HEK293 (cell line): ENCODE results near the gene SPEM2.

Experiments used
- SETDB1 ChIP-seq: IDR thresholded peaks from one replicate; pipeline ENCODE4 v1.6.1; 2017; ENCODE audit warnings: mild to moderate bottlenecking, low read length, moderate library complexity, mixed read lengths; ENCODE audit not compliant: insufficient read length
- TCF7L2 ChIP-seq: IDR thresholded peaks from 2 replicates; pipeline ENCODE4 v1.6.1; 2011; ENCODE audit warnings: low read depth, mild to moderate bottlenecking, inconsistent platforms, low read length, moderate library complexity, borderline replicate concordance
- TRIM28 ChIP-seq: IDR thresholded peaks from 2 replicates; pipeline ENCODE4 v1.6.1; 2011; ENCODE audit warnings: low read length, control low read depth, borderline replicate concordance
- ZNF174 ChIP-seq: fragments of 450-650 bp; formaldehyde crosslinking; IDR thresholded peaks from 2 replicates; pipeline ENCODE4 v1.5.0; 2017; ENCODE audit warnings: missing biosample characterization, mild to moderate bottlenecking, missing genetic modification characterization
- ZNF202 ChIP-seq: fragments of 450-650 bp; formaldehyde crosslinking; IDR thresholded peaks from 2 replicates; pipeline ENCODE4 v1.5.1; 2016; ENCODE audit warnings: missing biosample characterization, missing genetic modification characterization, borderline replicate concordance
- ZNF341 ChIP-seq: fragments of 450-650 bp; formaldehyde crosslinking; IDR thresholded peaks from 2 replicates; pipeline ENCODE4; 2016; ENCODE audit warnings: low read depth, missing biosample characterization, missing genetic modification characterization
- ZNF785 ChIP-seq: fragments of 450-650 bp; formaldehyde crosslinking; IDR thresholded peaks from 2 replicates; pipeline ENCODE4 v1.5.1; 2016; ENCODE audit warnings: missing biosample characterization, missing genetic modification characterization
- TF ChIP-seq, protein P1 (sequence below): fragments of 450-650 bp; formaldehyde crosslinking; optimal IDR thresholded peaks from 2 replicates; pipeline ENCODE3; 2016; ENCODE audit warnings: missing biosample characterization, mild to moderate bottlenecking, missing genetic modification characterization
- TF ChIP-seq, protein P2 (sequence below): fragments of 450-650 bp; formaldehyde crosslinking; IDR thresholded peaks from 2 replicates; pipeline ENCODE4 v1.5.1; 2016; ENCODE audit warnings: missing biosample characterization, missing genetic modification characterization
- TF ChIP-seq, protein P3 (sequence below): fragments of 450-650 bp; formaldehyde crosslinking; IDR thresholded peaks from 2 replicates; pipeline ENCODE4 v1.5.1; 2016; ENCODE audit warnings: missing biosample characterization, missing genetic modification characterization
- TF ChIP-seq, protein P4 (sequence below): fragments of 450-650 bp; IDR thresholded peaks from 2 replicates; pipeline ENCODE4 v1.5.1; 2018; ENCODE audit warnings: missing biosample characterization, mild to moderate bottlenecking, missing genetic modification characterization
- TF ChIP-seq, protein P5 (sequence below): fragments of 450-650 bp; formaldehyde crosslinking; IDR thresholded peaks from 2 replicates; pipeline ENCODE4 v1.5.1; 2016; ENCODE audit warnings: missing biosample characterization, missing genetic modification characterization

DNA sequence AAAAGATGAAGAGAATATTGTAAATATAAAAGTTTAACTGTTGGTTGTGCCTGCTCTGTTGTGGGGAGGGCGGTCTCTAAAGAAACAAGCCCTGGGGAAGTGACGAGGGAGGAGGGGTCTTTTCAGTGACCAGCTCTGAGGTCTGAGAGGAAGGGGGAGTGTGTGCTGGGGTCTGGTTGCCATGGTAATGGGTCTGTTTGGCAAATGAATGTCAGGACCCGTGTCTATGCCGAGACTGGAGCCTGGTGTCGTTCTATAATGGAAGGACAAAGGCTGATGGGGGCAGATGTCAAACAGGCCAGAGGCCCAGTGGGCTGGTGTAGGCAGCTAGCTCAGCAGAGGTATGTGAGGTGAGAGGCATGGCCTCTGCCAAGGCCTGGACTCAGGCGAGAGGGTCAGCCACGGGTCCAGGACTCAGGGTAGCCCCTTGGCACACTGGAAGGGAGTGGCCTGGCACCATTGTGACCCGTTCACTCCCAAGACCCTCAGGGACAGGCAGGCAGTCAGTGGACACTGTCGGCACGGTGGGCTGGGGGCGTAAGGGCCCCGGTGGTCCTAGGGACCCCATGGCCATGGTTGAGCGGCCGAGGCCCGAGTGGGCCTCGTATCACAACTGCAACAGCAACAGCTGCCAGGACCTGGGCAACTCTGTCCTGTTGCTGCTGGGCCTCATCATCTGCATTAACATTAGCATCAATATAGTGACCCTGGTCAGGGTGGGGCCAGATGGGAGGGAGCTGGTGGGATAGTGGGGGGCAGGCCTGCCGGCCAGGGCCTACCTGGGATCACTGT, 5.4 kb upstream of the SPEM2 start, which contains the start of gene SPEM1:
- TF ChIP-seq, protein P1, sequence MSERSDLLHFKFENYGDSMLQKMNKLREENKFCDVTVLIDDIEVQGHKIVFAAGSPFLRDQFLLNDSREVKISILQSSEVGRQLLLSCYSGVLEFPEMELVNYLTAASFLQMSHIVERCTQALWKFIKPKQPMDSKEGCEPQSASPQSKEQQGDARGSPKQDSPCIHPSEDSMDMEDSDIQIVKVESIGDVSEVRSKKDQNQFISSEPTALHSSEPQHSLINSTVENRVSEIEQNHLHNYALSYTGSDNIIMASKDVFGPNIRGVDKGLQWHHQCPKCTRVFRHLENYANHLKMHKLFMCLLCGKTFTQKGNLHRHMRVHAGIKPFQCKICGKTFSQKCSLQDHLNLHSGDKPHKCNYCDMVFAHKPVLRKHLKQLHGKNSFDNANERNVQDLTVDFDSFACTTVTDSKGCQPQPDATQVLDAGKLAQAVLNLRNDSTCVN: no peak
- TF ChIP-seq ZNF341 (tag by site-specific recombination): no peak
- TF ChIP-seq ZNF202 (tag by site-specific recombination): no peak
- TF ChIP-seq, protein P2, sequence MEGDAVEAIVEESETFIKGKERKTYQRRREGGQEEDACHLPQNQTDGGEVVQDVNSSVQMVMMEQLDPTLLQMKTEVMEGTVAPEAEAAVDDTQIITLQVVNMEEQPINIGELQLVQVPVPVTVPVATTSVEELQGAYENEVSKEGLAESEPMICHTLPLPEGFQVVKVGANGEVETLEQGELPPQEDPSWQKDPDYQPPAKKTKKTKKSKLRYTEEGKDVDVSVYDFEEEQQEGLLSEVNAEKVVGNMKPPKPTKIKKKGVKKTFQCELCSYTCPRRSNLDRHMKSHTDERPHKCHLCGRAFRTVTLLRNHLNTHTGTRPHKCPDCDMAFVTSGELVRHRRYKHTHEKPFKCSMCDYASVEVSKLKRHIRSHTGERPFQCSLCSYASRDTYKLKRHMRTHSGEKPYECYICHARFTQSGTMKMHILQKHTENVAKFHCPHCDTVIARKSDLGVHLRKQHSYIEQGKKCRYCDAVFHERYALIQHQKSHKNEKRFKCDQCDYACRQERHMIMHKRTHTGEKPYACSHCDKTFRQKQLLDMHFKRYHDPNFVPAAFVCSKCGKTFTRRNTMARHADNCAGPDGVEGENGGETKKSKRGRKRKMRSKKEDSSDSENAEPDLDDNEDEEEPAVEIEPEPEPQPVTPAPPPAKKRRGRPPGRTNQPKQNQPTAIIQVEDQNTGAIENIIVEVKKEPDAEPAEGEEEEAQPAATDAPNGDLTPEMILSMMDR (tag by site-specific recombination): no peak
- TF ChIP-seq TCF7L2: no peak
- no peak for TF ChIP-seq ZNF785 (tag by site-specific recombination)
- TF ChIP-seq ZNF174 (tag by site-specific recombination): no peak
- TF ChIP-seq, protein P3, sequence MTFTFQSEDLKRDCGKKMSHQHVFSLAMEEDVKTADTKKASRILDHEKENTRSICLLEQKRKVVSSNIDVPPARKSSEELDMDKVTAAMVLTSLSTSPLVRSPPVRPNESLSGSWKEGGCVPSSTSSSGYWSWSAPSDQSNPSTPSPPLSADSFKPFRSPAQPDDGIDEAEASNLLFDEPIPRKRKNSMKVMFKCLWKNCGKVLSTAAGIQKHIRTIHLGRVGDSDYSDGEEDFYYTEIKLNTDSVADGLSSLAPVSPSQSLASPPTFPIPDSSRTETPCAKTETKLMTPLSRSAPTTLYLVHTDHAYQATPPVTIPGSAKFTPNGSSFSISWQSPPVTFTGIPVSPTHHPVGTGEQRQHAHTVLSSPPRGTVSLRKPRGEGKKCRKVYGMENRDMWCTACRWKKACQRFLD: no peak
- TF ChIP-seq, protein P4, sequence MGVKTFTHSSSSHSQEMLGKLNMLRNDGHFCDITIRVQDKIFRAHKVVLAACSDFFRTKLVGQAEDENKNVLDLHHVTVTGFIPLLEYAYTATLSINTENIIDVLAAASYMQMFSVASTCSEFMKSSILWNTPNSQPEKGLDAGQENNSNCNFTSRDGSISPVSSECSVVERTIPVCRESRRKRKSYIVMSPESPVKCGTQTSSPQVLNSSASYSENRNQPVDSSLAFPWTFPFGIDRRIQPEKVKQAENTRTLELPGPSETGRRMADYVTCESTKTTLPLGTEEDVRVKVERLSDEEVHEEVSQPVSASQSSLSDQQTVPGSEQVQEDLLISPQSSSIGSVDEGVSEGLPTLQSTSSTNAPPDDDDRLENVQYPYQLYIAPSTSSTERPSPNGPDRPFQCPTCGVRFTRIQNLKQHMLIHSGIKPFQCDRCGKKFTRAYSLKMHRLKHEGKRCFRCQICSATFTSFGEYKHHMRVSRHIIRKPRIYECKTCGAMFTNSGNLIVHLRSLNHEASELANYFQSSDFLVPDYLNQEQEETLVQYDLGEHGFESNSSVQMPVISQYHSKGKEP (tag by site-specific recombination): no peak
- TF ChIP-seq, protein P5, sequence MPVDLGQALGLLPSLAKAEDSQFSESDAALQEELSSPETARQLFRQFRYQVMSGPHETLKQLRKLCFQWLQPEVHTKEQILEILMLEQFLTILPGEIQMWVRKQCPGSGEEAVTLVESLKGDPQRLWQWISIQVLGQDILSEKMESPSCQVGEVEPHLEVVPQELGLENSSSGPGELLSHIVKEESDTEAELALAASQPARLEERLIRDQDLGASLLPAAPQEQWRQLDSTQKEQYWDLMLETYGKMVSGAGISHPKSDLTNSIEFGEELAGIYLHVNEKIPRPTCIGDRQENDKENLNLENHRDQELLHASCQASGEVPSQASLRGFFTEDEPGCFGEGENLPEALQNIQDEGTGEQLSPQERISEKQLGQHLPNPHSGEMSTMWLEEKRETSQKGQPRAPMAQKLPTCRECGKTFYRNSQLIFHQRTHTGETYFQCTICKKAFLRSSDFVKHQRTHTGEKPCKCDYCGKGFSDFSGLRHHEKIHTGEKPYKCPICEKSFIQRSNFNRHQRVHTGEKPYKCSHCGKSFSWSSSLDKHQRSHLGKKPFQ (tag by site-specific recombination): no peak
- TF ChIP-seq SETDB1: no peak
- TF ChIP-seq TRIM28: no peak
